ENCODE data around the gene SGMS1.
A peak's percentile ranks its signal among the peaks of the same experiment; 100 is the strongest.

SGMS1 gene

DNA sequence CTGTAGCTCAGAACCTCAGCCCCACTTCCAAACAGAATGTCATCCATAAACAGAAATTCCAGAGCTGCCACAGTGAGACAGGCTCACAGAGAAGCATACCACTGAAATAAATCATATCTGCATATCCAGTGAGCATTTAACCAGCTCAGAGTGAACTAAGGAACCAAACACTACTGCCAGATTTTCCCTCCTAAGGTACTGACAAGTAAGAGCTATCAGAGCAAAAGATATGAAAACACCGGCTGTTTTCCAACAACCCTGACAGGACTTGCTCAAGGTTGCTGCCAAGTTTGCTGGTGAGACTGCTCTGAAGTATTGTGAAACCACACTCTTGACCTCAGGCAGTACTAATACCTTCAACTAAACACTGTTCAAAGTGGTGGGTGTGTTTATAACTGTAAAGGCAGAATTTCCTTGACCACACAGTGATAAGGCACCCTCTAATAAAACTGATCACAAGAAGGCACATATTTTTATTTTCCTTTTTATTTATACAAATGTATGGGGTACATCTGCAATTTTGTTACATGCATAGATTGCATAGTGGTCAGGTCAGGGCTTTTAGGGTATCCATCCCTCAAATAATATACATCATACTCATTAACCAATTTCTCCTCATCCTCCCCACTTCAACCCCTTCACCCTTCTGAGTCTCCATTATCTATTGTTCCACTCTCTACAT, 18.3 kb downstream of the SGMS1 start:
- DNase-seq: peak; percentile 96

DNA sequence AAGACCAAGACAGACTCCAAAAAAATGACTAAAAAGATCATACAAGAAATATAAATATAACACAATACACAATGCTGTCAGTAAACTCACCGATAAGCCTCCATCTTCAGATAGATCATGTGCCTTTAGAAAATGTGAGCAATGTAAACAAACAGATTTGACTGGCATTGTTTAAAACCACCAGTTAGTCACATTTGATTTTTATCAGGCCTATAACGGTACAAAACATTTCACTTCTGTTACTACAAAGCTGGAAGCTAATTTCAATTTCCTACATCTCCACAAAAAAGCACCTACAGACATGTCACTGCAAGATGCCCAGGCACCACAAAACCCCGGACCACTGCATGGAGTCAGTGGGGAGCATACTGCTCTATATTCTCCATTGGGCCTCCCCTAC, 18.9 kb downstream of the SGMS1 start:
- DNase-seq: no peak

DNA sequence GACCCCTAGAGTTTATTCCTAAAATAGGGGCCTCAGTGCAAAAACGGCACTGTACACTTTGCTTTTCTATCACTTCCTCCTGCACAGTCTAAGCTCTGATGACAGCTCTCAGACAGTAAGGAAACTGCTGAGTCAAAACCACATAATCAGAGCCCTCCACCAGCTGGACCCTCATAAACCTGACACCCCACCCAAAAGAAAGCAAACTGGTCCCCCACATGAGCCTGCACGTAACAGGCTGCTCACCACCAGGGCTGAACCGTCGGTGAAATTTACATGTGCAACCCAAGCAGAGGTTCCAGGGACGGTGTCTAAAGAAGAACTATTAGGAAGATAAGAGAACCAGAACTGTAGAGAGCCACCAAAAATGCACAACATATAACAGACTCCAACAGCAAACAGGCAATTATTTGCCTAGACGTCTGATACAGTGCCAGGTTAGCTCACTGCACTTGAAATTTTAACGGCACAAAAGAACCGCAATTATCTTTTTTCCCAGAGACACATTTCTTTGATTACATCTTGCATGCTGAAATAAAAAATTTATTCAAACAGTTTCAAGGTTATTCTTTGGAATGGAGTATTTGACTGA, 19.6 kb downstream of the SGMS1 start:
- peak; percentile 68 for DNase-seq

DNA sequence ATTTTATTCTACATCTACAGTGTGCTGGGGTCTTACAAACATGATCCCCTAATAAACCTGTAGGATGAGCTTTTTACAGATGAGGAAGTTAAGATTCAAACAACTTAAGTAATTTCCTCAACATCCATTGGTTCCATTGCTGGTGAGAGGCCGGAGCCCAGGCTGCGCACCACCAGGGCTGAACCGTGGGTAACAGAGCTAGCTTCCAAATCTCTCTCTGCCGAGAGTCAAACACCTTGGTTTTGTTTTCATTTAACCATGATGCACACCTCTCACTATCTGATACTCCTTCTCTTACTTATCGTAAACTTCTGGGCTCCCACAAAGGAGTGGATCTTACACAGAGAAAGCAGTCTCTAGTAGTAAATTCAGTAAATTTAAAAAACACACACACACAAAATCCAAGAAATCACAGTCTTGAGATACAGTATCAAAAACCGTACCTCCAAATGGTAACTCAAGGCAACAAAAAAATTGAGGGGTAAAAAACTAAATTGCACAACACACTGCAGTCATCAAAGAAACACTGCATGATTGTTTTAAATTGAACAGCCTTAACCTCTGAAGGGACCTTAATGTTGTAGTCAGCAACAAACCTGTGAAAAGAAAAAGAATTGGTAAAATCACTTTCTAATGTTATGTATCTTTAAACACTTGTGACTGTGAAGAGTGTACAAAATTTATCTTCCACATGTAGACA, 20.5 kb downstream of the SGMS1 start:
- no peak for DNase-seq

DNA sequence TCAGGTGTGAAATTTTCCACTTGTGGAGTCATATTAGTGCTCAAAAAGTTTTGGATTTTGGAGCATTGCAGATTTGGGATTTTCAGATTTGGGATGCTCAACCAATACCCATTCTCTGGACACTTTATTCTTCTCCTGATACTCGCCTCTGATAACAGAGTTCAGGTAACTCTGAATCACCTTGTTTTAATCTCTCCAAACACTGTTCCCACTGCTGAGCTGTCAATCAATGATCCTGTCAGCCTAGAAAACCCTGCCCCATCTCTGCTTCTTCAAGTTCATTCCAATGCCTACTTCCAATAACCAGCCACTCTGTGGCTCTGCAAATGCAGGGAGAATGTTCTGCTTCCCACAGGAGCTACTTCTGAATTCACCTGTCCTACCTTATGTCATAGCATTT, 21.8 kb downstream of the SGMS1 start:
- no peak for DNase-seq

DNA sequence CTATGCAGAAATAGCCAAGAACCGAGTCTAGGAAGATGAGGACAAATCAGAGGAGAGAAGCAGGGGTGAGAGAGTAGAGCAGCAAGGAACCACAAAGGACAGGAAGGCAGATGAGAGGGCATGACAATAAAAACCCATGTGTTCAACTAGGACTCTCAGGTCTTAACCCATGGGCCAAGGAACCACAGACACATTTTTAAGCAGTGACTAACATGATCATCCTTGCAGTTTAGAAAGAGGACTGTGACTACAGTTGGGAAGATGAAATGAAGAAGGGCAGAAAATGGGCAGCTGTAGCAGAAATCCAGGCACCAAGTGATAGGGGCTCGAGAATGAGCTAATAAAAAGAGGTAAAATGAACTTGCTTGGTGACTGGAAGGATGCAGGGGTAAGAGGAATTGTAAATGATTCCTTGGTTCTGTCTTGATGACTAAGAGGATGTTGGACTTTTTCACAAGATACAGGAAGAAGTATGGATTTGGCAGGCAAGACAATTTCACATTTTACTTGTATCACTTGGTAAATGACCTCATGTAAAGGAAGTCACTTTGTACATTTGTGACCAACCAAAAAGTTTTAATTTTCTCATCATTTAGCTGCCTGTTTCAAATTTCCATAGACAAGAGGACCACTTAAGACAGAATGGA, 22.8 kb downstream of the SGMS1 start:
- peak; percentile 56 for DNase-seq

DNA sequence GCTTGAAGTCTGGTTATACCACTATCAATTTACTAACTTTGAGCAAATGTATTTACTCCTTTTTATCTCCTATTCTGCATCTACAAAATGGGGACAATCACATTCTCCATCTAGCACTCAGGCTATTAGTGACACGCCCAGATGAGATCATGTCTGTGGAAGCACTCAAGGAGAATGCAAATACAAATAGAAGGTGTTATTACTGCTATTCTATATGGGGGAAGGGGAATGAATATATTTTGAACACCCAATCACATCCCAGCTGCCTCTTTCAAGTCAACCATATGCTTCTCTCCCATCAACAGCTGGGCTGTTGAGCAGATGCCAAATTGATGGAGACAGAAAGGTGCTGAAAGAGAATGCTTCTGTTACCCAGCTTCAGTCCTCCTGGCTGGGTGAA, 23.5 kb downstream of the SGMS1 start:
- DNase-seq: no peak

DNA sequence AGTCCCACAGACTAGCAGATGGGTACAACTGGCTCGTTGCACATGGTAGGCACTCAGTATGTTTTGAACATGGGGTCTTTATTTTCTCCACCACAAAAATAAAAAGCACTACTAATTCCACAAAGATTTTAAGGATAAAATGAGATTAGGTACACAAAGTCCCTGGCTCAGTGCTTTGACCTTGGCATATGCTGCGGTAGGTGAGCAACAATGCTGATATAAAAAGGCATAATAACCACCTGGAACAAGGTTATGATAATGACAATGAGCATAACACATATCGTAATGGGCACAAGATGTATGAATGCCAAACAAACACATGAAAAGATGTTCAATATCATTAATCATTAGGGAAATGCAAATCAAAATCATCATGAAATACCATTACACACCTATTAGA, 26.9 kb downstream of the SGMS1 start:
- no peak for DNase-seq

DNA sequence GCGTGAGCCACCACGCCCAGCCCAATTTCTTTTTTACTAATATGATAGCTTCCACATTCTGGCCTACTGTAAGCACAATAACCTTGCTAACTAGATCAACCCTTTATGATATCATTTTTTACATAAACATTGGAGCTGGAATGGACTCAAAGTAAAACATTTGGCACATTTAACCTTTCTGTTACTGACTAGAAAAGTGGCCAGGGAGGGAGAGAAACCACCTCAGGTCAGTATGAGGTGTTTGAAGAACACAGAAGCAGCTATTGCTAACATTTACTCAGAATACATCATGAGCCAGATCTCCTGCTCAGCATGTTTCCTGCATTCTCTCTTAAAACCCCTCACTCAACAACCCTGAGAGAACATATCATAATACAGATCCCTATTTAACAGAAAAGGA, 27.3 kb downstream of the SGMS1 start:
- no peak for DNase-seq

DNA sequence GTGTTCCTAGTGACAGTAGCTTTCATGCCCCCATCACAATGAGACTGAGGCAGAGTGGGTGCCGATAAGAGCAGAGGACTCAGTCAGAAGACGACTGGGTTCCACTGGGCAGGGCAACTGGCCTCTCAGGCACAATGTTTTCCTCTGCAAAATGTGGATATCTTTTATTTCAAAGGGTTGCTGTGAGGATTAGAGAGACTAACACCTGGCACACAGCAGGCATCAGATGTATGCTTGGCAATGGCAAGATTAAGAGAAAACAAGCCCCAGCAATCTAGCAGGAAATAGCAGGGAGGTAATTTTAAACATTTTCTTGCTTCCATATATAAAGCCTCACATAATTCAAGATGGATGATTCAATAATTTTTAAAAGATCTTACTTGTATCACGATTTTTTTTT, 28.0 kb downstream of the SGMS1 start:
- no peak for DNase-seq

DNA sequence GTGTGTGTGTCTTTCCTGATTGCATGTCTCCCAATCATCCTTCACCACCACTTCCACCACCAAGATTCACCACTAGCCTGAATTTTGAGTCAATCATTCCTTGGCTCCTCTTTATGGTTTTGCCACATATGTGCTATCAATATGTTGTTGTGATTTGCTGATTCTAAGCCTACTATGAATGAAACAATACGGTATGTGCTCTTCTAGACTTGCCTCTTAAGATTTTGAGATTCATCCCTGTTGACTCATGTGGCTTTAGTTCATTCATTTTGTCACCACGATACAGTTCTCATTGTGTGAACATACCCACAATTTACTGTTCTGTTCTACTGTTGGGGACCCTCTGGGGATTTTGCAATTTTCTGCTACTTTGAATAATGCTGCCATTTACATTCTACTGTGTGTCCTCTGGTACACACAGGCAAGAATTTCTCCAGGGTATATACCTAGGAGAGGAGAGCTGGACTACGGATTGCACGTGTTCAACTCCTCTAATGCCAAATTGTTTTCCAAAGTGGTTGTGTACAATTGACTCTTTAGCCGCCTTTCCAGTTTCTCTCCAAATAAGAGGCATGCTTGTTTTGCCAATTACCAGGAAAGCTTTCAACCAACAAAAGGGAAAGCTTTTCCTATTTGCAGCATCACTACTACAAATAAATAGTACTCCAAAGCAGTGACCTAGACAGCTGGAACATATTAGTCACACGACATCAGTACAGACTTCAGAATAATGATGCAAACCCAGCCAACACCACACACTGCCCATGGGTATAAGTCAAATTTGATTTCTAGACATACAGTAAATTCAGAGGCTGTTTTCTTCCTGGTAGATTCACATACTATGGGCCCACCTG, 30.0 kb downstream of the SGMS1 start:
- DNase-seq: peak; percentile 76

DNA sequence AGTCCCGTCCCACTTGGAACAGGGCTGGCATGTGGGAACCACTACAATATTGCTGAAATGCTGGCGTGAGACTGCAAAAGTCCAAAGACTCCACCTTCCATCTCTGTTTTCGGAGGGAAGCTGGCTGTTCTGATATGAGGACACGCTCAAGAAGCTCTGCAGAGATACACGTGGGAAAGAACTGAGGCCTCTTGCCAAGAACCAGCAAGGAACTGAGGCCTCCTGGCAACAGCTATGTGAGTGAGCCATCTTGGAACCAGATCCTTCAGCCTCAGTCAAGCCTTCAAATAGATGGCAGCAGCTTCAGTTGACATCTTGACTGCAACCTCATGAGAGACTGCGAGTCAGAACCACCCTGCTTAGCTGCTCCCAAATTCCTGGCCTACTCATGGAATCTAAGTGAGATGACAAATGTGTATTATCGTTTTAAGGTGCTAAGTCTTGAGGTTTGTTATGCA, 30.8 kb downstream of the SGMS1 start:
- peak; percentile 32 for DNase-seq

DNA sequence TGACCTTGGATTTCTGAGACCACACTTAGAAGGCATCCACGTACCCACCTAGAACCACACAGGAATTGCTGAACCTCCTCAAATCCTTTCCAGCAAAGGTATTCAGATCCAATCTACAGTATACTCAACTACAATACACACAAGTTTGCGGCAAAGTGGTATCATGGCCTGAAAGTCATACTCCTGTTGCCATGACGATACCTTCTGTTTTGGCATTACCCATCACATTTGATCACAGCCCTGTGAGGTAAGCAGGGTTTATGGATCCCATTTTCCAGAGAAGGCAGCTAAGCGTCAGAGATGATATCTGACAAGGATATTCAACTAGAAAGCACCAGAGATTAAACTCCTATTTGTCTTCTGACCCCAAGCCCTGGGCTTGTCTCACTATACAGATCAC, 32.8 kb downstream of the SGMS1 start:
- no peak for DNase-seq

DNA sequence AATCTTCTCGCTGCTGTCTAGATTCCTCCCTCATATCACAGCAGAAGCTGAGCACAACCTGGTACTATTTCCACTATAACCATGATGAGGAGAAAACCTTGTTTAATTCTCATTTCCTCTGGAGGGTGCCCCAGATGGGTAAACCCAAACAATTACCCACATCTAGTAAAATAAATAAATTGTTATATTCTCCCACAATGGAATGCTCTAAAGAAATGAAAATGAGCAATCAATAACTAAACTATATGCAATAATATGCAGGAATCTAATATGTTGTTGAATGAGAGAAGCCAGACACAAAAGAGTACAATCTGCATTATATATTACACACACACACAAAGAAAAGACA, 37.0 kb downstream of the SGMS1 start:
- DNase-seq: no peak

DNA sequence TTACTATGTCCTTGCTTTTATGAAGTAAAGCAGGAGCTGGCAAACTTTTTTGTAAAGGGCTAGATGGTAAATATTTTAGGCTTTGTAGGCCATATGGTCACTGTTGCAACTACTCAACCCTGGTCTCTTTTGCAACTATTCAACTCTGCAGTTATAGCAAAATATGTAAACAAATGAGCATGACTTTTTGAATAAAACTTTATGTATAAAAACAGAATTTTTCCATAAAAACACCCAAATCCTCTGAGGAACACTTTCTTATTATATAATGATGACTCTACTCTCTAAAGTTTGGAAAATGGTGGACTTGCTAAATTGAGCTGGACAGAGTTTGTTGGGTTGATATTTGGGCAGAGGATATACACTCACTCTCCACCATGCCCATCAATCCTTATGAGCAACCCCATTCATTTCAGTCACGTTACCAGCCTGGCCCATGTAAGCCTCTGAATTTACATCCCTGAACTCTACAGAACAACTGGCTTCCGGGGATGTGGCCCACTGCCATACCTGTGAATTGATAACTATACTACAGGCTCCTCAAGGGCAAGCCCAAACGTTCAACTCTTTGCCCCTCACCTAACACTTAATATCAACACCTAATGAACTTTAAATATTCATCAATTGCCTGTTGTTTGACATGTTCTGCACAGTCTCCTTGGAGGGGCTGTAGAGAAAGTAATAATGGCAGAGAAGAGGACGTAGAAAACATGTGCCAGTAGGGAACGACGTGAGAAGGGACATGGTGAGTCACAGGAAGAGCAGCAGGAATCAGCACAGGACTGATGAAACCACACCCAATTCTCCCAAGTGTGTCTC, 37.6 kb downstream of the SGMS1 start:
- peak; percentile 42 for DNase-seq

DNA sequence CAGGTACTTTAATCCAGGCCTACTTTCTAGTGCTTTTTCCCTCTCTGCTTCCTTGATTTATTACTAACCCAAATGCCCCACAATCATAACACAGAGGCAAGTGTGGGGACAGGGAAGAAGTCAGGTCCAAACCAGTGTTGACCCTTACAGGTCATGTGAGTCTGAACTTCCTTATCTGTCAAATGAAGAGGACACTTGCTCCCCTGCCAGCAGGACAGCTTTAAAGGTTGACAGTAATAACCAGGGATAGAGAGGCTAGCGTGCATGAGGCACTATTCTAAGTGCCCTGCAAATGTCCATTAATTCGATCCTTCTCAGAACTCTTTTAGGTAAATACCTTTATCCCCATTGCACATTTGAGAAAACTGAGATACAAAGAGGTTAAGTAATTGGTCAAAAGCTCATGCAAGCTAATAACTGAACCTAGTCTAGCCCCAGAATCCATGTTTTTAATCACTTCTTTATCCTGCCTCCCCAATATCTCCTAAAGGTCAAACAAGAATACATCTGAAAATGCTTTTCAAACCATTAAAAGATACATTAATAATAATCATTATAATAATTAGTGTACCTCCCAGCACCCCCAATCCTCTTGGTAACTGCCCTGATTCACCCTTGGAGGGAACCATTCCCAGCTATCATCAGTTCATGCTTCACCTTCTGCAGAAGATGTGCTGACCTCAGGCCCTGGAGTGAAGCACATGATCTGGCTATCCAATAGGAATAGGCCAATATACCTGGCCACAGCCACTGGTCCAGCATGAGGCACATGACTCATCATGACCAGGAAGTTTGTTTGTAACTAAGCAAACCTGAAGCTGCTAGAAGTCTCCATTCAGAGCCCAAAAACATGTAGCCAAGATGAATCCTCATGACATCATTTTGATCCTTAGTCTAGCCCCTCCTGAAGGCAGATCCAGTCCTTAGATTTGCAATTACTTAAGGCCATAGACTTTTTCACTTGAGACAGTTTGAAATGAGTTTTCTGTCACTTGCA, 40.7 kb downstream of the SGMS1 start:
- DNase-seq: no peak

DNA sequence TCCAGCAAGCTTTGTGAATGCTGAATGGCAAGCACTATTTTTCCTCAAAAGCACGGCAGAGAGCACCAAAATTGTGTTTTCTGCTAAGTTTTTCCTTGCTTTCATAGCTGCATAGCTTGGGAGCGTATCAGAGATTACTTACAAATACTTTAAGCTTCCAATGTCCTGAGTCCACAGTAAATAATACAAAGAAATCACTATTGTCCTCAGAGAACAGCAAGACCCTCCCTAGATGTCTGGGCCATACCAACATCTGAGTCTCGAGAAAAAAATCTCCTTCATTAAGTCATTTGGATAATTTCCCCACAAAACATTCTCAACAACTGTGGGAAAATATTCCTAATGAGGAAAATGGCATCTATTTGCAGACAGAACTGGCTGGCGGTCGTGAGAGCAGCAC, 41.7 kb downstream of the SGMS1 start:
- DNase-seq: no peak

DNA sequence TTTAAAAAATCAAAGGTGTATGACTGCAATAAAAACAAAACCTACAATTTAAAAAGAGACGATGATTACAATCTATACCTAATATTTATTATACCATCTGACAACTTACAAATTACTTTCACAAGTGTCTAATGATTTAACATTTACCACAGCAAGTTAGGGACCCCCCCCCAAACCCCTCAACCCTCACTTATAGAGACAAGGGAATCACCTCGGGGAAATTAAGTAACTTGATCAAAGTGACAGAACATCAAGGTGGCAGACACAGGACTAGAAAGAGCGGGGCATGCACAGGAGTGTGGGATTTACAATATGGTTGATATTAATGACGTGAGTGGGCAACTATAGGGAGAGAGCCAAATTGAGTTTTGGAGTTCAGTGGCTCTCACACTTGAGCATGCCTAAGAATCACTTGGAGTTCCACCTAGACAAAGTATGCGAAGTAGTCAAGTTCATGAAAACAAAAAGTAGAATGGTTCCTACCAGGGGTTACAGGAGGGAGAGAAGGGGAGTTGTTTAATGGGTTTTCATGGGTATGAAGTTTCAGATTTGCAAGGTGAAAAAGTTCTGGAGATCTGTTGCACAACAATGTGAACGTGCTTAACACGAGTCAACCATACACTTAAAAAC, 43.4 kb downstream of the SGMS1 start:
- DNase-seq: no peak

DNA sequence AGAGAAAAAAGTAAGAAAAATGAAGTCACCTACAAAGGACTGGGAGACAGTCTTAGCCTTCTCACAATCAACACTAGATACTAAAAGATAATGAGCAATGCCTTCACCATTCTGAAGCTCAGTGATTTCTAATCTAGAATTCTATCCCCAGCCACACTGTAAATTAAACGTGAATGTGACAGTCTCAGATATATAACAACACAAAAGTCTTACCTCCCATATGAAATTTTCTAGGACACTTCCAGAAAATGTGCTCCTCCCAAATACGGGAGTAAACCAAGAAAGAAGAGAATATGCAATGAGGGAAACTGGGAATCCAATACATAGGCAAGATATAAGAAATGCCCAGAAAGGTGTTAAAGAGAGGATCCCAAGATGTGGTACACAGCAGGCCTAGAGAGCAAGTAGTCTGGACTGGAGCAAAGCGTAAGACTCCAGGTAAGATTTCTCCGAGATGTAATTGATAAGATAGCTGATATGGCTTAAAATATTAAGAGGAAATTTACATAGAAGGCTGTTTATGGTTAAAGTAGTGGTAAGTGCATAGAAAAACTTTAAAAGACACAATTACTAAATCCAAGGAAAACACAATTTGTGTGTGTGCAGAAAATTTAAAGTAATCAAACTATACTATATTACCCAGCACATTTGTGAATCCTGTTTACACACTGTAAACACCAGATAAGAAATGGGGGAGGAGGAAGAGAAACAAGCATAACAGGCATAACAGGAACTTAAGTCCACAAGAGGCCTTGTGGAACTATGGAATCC, 44.1 kb downstream of the SGMS1 start:
- no peak for DNase-seq
